ENCODE data around the gene LYSMD1.
"Not testable (repeated sequence)": the region's sequence is repeated elsewhere in the genome, so short reads cannot be mapped to it uniquely, and the experiment has no call there.

Gene LYSMD1

GRCh38 chr1:151165738-151166504, at the start of gene LYSMD1, which contains the start of gene SCNM1:
TSS of gene LYSMD1 (minus strand) at chr1:151165902. CDS start at chr1:151165258, 644 bp downstream.
TSS of gene SCNM1 (plus strand) at chr1:151166144. CDS start at chr1:151166153, 9 bp downstream.
- peak; percentile 97 for DNase-seq (ENCODE audit: low spot score)

- no peak for DNase-seq (ENCODE audit: low spot score)
Observed at GRCh38 chr1:151213560-151213959, 47.9 kb upstream of the LYSMD1 start.

DNA sequence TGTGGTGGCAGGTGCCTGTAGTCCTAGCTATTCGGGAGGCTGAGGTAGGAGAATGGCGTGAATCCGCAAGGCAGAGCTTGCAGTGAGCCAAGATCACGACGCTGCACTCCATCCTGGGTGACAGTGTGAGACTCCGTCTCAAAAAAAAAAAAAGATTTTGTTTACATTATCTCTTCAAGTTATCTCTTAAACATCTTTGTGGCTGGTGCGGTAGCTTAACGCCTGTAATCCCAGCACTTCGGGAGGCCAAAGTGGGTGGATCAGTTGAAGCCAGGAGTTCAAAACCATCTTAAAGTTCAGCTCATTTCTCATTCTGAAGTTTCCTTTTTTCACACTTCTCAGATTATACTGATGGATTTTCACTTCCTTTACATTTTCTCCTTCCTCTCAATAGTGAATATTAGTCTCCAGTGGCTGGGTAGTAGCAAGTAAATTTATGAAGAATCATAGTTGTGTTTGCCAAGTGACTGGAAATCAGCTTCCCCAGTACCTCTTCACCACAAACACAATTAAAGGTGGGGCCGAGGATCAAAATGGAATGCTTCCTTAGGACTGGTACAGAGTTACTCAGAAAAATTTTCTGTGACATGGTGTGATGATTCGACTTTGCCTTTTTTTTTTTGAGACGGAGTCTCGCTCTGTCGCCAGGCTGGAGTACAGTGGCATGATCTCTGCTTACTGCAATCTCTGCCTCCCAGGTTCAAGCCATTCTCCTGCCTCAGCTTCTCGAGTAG, 46.4 kb upstream of the LYSMD1 start:
- DNase-seq (ENCODE audit: low spot score) = no peak

DNA sequence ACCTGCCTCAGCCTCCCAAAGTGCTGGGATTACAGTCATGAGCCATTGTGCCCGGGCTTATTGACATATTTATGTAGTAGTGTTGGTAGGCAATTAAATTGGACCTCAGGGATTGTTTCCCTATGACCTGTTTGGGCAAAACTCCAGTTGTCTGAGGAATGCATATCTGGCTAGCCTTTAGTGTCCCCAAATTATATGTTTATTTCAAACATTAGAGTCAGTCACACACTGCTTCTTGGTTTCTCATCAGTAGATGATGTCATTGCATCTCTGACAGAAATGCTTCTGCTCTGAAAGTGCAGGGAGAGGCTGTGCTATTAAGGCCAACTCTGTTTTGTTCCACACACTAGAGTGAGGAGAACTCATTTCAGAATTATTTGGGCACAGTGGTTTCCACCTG, 45.1 kb upstream of the LYSMD1 start:
- DNase-seq (ENCODE audit: low spot score) = no peak

DNA sequence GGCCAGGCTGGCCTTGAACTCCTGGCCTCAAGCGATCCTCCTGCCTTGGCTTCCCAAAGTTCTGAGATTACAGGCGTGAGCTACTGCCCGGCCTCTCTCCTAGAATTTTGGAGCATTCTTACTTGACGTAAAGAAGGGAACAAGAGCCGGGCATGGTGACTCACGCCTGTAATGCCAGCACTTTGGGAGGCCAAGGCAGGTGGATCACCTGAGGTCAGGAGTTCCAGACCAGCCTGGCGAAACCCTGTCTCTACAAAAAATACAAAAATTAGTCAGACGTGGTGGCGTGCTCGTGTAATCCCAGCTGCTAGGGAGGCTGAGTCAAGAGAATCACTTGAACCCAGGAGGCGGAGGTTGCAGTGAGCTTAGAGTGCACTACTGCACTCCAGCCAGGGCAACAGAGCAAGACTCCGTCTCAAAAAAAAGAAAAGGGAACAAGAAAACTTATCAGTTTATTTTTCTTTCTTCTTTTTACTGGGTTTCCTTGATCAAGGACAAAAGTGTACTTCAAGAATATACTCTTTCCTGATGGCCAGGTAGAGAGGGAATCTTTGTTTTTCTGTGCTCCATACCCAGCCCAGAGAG, 39.8 kb upstream of the LYSMD1 start:
- DNase-seq (ENCODE audit: low spot score) = not testable (repeated sequence)

DNA sequence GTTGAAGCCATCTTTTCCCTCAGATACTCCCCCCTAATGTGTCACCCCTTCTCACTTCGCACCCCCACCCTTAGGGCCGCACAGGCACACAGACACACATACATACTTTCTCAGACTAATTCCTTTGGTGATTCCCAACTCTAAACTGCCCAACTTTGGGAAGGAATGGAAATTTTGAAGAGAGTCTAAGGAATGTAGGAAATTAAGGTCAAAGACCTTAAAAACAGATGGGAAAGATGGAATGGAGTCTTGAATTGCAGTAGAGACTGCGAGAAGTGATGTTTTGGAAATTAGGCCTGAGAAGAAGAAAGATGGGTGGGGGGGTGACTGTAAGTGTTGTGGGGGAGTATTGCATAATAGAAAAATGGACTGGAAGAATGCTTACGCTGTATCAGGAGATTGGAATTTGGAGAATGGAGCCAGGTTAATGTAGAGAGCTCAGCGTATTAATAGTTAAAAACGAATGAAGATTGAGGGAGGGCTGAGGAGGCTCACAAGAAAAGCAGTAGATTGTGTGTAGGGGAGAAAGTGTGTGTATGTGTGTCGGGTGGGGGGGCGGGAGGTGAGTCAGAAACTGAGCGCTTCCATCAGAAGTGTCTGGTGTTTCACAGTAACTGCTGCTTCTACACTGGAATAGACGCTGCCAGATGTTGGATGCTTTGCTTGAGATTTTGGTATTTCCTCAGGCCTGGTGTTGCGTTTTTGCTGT, 34.3 kb upstream of the LYSMD1 start:
- peak; percentile 53 for DNase-seq (ENCODE audit: low spot score)

DNA sequence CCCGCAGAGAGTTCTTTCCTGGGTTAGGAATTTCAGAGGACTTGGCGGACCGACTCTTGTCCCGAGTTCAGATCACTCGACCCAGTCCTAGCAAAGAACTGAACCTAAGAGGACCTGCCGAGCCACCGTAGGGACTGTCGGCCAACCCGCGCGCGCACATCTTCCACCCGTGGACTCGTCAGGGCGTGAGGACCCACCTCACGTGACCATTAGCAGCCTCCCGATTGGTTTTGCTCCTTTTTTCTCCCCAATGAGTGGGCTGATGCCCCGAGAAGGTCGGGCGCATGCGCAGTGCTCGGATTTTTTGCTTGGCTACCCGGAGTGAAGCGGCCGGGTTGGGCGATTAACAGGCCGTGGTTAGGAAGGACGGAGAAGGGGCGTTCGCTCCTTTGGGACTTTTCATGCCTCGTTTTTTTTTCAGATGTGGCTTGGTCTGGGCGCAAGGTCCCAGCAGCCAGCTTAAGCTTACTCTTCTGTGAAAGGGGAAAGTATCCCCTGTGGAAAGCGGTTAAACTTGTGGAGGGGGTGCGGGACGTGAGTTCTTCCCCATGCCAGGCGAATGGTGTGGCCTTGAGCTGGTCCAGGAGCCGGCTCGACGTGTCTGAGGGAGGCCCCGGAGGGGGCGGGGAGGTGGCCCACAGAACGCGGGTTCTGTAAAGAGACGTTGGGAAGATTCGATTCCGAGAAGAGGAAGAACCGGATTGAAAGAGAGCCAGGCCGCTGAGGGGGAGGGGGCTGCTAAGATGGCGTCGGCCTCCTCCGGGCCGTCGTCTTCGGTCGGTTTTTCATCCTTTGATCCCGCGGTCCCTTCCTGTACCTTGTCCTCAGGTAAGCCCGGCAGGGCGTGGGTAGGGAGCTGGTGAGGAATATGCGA, 32.8 kb upstream of the LYSMD1 start, which contains the start of gene PIP5K1A:
TSS of gene PIP5K1A (plus strand) at position 299 of the 874 bp plus-strand sequence. CDS start at position 744, 445 bp downstream.
- DNase-seq (ENCODE audit: low spot score) = peak; percentile 97

- peak; percentile 52 for DNase-seq (ENCODE audit: low spot score)
Observed at GRCh38 chr1:151197863-151198253, 32.2 kb upstream of the LYSMD1 start.

GRCh38 chr1:151196292-151196800, 30.6 kb upstream of the LYSMD1 start:
- peak; percentile 93 for DNase-seq (ENCODE audit: low spot score)

- DNase-seq (ENCODE audit: low spot score) = peak; percentile 93
Observed at GRCh38 chr1:151194894-151195594, 29.3 kb upstream of the LYSMD1 start.

GRCh38 chr1:151193856-151194255, 28.2 kb upstream of the LYSMD1 start:
- no peak for DNase-seq (ENCODE audit: low spot score)

DNA sequence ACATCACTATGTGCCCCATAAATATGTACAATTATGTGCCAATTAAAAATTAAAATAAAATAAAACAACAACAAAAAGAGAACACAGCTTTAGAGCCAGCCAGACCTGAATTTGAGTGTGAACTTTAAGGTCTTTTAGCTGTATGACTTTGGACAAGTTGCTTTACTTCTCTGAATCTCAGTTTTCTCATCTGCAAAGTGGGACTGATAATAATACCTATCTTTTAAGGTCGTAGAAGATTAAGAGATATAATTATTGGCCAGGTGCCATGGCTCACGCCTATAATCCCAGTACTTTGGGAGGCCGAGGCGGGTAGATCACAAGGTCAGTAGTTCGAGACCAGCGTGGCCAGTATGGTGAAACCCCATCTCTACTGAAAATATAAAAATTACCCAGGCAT, 27.6 kb upstream of the LYSMD1 start:
- DNase-seq (ENCODE audit: low spot score) = no peak

- no peak for DNase-seq (ENCODE audit: low spot score)
Observed at GRCh38 chr1:151192047-151192446, 26.3 kb upstream of the LYSMD1 start.

- DNase-seq (ENCODE audit: low spot score) = peak; percentile 89
Observed at GRCh38 chr1:151189637-151190445, 24.1 kb upstream of the LYSMD1 start, which contains the start of gene VPS72. TSS of gene VPS72 (minus strand) at chr1:151190197. CDS start at chr1:151190121, 76 bp downstream.

DNA sequence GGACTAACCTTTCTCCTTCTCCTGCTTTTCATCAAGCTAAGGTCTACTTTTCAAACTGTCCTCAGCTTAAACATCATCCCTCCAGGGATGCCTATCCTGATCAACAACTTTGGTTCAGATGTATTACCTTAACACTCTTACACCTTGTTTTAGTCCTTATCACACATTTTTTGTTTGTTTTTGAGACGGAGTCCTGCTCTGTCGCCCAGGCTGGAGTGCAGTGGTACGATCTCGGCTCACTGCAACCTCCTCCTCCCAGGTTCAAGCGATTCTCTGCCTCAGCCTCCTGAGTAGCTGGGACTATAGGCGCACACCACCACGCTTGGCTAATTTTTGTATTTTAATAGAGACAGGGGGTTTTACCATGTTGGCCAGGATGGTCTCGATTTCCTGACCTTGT, 23.0 kb upstream of the LYSMD1 start:
- DNase-seq (ENCODE audit: low spot score) = not testable (repeated sequence)

- no peak for DNase-seq (ENCODE audit: low spot score)
Observed at GRCh38 chr1:151187205-151187604, 21.5 kb upstream of the LYSMD1 start.

DNA sequence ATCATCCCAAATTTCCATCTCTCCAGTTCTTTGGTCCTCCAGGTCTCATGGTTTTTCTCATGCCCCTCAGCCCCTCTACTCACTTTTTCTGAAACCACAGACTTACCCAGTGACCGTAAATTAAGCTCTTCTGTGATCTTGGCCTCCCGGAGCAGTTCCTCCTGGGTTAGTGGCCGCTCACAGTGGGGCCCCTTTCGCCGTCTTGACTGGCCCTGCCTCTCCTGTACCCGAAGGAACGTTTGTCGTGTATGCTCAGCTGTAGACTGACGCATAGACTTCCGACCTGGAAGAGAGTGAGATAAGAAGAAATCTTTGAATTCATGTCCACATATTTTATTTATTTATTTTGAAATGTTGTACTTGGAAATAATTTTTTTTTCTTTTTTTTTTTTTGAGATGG, 18.5 kb upstream of the LYSMD1 start:
- no peak for DNase-seq (ENCODE audit: low spot score)

DNA sequence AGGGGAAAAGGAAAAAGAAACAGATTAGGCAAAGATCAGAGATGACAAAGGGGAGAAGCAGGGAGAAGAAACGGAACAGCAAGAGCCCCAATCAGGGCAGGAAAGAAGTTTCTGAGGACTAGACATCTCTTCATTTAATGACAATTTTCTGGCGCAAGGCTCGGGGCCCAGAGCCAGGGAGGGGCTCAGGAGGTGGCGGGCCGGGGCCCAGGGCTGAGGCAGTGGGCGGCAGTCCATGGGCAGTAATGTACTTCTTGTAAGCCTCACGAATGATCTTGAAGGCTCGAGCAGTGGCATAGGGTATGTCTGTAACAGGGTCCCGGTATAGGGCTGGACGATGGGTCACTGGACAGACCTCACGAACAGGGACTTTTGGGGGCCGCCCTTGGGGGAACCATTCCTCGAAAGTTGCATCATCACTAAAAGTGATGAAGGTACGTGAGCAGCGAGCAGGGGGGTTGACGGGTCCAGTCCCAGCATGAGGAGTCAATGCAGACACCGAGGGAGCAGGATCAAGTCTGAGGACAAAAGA, 10.9 kb upstream of the LYSMD1 start:
- no peak for DNase-seq (ENCODE audit: low spot score)

DNA sequence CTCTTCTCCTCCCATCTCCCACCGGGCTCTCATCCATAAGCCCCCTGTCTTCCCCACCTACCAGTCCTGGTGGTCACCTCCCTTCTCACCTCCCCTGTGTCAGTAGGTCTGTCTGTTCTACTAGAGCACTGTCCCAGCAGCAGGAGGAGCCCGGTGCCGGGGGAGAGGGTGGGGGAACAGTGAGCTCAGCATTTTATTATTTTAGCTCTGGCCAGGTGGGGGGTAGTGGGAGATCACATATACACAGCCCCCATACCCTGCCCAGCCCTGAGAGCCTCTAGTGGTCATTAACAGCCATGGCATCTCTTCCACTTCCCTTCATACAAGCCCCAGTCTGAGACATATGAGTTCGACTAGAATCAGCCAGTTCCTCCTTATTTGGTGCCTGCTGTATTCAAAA, 10.2 kb upstream of the LYSMD1 start, which contains the start of gene TMOD4:
TSS of gene TMOD4 (minus strand) at position 119 of the 400 bp plus-strand sequence. CDS start 1,106 bp downstream, outside the sequence.
- DNase-seq (ENCODE audit: low spot score) = no peak

All from SW480 (cell line).